Fibroblast of skin of left biceps (primary cell): Measurements from ENCODE around the gene ZNF443.
A peak's percentile ranks its signal among the peaks of the same experiment; 100 is the strongest.
"Not testable (repeated sequence)": the region's sequence is repeated elsewhere in the genome, so short reads cannot be mapped to it uniquely, and the experiment has no call there.

Experiments used
- DNase-seq, 2 experiments: peaks; one replicate each; pipeline ENCODE4 v3.0.0-alpha.2; 2013; ENCODE audit warnings: low read depth in 2 of 2

Gene ZNF443

DNA sequence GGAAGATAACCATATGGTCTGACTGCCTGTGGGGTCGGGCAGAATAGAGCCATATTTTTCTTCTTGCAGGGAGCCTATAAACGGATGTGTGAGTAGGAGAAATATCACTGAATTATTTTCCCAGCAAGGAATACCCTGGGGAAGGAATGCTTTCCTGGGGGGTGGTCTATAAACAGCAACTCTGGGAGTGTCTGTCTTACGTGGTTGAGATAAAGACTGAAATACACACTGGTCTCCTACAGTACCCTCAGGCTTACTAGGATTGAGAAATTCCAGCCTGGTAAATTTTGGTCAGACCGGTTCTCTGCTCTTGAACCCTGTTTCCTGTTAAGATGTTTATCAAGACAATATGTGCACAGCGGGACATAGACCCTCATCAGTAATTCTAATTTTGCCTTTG is 23.5 kb downstream of the ZNF443 start:
- DNase-seq: not testable (repeated sequence)

DNA sequence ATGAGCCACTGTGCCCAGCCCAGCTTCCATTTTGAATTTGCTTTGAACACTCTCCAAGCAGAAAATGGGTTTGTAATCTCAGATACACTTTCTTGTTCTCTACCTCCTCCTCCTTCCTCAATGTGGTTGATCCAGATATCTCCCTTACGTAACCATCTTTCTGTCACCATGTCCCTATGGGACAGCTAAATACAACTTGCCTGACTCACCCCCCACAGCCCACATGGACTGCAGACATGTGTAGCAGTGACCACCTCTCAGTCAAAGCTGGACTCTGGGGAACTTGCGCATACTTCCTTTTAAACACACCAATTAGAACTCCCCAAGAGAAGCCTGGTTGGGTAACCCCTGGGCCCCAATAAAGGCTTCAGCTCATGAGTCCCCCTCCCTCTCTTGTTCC is 28.9 kb downstream of the ZNF443 start:
- no peak for DNase-seq

DNA sequence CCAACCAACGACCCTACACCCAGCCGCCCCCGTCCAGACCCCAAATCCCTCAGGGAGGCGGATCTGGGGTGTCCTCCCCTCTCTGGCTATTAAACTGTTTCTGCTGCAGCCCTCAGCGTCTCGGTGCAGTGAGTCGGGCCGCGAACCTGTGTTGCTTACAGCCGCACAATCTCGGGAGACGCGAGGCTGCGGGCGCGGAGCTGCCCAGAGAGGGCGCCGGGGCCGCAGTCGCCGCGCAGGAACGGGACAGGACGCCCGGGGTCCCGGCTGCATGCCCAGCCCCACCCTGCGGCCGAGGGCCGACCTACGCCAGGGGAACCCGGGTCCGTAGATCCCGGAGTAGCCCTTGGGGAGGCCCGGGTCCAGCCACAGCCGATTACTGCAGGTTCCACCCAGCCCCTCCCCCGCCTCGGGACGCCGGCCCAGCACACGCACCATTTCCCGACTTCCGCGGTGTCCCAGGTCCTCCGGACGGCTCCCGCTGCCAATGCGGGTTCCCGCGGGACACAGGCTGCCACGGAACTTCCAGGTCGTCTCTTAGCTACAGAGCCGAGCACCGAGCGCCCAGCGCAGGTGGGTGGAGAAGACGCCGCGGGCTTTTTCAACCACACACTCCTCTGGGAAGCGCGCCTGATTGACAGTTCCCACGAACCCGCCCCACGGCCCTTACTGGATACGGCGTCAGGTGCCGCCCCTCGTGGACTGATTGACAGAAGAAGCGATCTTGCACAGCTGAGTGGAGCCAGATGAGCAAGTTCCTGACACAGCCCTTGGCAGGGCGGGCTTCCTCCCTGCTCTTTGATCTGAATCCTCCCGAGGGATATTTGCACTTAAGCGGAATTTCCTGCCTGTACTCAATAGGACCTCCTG is 40.0 kb downstream of the ZNF443 start, which contains the start of gene ZNF799:
TSS of gene ZNF799 (minus strand) at position 639 of the 870 bp plus-strand sequence. CDS start at position 438, 201 bp downstream.
- peak; percentile 85 for DNase-seq

DNA sequence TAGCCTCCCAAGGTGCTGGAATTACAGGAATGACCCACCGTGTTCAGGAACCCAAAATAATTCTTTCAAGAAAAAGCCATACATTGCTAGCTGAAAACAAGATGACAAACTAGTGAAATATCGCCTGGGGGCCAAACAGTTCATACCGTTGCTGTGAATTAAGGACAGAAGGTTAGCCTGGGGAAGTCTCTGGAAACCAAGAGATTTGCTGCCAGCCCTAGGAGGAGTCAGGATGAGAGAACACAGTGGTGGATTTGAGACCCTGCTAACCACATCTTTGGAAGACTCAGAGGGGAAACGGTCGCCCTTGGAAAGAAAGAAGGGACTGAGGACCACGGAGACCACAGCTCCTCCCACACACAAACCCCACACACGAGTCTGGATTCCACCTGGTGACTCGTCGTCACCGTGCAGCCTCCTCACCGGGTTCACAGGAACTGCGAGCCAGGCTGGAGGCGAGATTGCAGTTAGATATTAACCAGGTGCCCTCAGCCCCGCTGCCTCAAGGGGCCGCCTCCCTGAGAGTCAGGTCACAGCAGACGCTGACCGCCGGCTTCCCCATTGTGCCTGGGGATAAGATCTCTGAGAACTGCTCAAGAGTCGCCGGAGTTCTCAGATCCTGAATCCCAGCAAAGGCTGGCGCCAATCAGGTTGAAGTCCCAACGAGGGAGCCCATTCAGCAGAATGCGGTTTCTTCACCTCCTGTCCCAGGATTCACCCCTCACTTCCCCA is 40.8 kb downstream of the ZNF443 start:
- not testable (repeated sequence) for DNase-seq

DNA sequence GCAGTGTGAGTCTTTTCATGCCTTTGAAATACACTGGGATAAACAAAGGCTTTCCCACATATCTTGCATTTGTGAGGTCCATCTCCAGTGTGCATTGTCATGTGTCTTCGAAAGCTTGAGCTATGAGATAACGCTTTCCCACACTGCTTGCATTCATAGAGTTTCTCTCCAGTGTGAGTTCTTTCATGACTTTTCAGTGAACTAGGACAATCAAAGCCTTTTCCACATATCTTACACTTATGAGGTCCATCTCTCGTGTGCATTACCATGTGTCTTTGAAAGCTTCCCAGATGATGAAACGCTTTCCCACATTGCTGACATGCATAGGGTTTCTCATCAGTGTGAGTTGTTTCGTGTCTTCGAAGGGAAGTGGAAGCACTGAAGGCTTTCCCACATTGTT is 49.7 kb downstream of the ZNF443 start:
- not testable (repeated sequence) for DNase-seq

DNA sequence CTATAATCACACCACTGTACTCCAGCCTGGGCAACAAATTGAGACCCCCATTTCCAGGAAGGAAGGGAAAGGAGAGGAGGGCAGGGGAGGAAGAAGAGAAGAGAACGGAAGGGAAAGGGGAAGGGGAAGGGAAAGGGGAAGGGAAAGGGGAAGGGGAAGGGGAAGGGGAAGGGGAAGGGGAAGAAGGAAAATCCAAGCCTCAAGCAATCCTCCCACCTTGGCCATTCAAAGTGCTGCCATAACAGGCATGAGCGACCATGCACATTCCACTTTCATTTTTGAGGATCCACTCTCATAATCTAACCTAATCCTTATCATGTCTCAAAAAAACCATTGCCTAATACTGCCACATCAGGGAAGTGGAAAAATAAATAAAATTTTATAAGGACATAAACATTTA is 54.5 kb downstream of the ZNF443 start:
- DNase-seq: not testable (repeated sequence)

DNA sequence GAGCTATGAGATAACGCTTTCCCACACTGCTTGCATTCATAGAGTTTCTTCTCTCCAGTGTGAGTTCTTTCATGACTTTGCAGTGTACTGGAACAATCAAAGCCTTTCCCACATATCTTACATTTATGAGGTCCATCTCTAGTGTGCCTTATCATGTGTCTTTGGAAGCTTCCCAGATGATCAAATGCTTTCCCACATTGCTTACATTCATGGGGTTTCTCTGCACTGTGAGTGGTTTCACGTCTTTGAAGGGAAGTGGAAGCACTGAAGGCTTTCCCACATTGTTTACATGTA is 60.4 kb downstream of the ZNF443 start:
- DNase-seq: no peak

DNA sequence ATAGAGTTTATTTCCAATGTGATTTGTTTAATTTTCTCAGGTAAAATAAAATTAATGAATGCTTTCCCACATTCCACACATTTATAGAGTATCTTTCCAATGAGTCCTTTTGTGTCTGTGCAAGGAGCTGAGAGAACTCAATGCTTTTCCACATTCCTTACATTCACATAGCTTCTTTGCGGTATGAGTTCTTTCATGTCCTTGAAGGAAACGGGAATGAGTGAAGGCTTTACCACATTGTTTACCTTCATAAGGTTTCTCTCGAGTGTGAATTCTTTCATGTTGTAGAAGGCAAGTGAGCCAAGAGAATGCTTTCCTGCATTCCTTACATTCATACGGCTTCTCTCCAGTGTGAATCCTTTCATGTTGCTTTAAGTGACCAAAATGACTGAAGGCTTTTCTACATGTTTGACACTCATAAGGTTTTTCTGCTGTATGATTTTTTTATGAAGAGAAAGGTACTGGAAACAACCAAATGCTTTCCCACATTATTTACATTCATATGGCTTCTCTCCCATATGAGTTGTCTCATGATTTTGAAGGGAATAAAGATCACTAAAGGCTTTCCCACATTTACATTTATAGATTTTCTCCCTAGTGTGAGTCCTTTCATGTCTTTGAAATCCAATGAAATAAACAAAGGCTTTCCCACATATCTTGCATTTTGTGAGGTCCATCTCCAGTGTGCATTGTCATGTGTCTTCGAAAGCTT is 60.9 kb downstream of the ZNF443 start:
- no peak for DNase-seq
